ENCODE measurements around the gene CCR9.
"Not testable (repeated sequence)": the region's sequence is repeated elsewhere in the genome, so short reads cannot be mapped to it uniquely, and the experiment has no call there.

CCR9 gene, protein sequence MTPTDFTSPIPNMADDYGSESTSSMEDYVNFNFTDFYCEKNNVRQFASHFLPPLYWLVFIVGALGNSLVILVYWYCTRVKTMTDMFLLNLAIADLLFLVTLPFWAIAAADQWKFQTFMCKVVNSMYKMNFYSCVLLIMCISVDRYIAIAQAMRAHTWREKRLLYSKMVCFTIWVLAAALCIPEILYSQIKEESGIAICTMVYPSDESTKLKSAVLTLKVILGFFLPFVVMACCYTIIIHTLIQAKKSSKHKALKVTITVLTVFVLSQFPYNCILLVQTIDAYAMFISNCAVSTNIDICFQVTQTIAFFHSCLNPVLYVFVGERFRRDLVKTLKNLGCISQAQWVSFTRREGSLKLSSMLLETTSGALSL

DNA sequence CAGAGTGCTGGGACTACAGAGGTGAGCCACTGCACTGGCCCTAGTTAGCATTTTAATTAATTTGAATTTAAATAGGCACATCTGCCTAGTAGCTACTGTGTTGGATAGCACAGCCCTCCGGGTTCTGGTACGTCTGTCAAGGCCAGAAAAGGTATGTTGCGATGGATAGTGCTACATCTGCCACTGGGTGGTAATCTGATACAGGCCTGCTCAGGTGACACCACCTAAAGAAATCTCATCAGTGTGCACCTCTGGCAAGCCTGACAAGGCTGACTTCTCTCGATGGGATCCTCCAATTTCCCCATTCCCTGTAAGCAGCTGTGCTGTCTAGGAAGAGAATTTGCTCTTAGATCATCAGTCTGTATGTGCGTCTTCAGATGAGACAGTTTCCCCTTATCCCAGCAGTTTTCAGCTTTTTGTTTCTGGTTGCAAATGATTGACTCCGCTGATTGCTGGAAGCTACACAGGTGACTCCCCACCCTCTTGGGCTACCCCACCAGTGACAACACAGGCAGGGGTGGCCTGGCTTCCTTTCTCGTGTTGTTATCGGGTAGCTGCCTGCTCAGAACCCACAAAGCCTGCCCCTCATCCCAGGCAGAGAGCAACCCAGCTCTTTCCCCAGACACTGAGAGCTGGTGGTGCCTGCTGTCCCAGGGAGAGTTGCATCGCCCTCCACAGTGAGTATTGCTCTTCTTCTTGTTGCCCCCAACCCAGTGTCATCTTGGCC lies at the start of gene CCR9:
CCR9 (plus strand) TSS at position 565 of the 727 bp plus-strand sequence. CDS start 8,391 bp downstream, outside the sequence.
- DNase-seq, result peak; percentile 26

GRCh38 chr3:45838466-45838865 lies 47.9 kb upstream of the CCR9 start:
- no peak for DNase-seq

DNA sequence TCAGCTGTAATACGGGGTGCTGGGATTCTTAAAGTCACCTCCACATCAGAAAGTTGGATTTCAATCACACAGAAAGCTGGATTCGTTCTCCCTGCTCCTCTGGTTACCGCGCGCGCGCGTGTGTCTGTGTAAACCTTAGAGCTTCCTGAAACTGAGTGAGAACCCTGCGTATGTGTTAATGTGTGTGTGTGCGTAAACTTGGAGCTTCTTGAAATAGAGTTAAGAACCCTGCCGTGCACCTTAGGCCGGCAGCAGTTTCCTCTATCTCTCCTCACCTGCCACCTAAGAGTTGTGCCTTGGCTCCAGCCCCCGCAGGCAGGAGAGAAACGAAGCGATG lies 45.0 kb upstream of the CCR9 start:
- peak; percentile 40 for DNase-seq

DNA sequence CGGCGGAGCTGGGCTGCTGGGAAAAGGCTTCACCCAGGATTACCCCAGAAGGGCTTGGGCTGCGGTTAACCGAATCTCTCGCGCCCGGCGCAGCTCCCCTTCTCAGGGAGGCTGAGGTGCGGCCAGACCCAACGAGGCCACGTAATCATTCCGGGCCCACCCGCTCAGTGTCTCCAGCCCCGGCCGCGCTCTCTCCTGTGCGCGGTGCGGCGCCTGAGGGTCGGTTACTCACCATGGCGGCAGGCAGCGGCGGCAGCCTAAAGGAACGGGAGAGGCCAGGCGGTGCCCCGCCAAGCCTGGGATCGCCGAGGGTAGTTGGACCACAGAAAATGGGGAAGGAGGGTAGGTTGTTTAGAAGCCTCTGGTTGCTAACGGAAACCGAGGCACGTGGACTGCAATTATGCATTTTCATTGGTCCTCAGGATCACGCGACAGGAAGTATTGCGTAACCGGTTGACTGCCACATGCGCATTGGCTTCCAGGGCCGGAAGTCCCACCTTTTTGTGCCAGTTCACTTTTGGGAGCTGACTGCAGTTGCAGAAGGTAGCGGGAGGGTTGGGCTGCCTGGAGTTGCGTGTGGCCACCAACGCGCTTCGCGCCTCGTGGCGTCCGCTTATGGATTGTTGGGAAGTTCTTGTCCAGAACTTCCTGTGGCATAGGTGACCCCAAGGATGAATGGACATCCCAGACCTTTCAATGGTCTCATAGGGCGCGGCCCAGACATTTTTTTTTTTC lies 44.4 kb upstream of the CCR9 start, which contains the start of gene LZTFL1:
LZTFL1 (minus strand) TSS at position 363 of the 735 bp plus-strand sequence; CDS start at position 235, 128 bp downstream.
- peak; percentile 90 for DNase-seq

DNA sequence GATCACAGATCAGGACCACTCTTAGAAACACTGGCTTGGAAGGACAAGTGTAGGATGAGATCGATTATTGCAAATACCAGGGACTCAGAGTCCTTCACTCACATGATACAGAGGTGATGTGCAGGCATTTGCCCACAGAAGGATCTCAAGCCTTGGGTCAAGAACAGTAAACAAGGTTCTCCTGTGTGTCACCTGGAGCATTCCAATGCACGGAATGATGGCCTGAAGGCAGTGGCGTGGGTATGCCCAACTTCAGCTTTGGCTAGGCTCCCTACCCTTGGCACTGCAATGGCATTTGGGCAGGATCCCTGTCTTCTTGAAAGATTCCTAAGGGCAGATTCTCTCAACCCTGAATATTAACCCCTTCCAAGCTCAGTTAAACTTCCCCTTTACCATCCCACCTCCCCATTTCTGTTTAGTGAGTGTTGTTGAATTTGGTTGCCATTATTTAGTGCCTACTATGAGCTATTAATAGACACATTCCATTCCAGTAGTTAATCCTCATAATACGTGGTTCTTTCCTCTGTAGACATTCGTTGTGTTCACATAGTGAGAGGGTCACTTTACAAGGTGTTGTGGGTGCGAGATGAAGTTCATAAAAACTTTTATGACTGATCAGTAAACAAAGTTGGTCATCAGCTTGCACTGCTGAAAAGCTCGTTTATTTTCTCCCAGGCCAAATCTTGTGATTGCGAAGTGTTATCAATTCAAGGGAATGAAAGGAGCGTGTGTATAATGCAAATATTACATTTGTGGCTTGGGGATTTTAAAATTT lies 43.3 kb upstream of the CCR9 start:
- no peak for DNase-seq

- DNase-seq, result no peak
These were observed 41.7 kb upstream of the CCR9 start for GRCh38 chr3:45844616-45845015.

- DNase-seq, result no peak
These were observed 38.0 kb upstream of the CCR9 start for GRCh38 chr3:45848392-45848791.

- DNase-seq, result no peak
These were observed 33.5 kb upstream of the CCR9 start for GRCh38 chr3:45852828-45853227.

- not testable (repeated sequence) for DNase-seq
These were observed 30.0 kb upstream of the CCR9 start for GRCh38 chr3:45856323-45856722.

- DNase-seq, result not testable (repeated sequence)
These were observed 29.3 kb upstream of the CCR9 start for GRCh38 chr3:45857024-45857423.

GRCh38 chr3:45858809-45859543 lies 27.4 kb upstream of the CCR9 start:
- no peak for DNase-seq

GRCh38 chr3:45860481-45860880 lies 25.9 kb upstream of the CCR9 start:
- no peak for DNase-seq

DNA sequence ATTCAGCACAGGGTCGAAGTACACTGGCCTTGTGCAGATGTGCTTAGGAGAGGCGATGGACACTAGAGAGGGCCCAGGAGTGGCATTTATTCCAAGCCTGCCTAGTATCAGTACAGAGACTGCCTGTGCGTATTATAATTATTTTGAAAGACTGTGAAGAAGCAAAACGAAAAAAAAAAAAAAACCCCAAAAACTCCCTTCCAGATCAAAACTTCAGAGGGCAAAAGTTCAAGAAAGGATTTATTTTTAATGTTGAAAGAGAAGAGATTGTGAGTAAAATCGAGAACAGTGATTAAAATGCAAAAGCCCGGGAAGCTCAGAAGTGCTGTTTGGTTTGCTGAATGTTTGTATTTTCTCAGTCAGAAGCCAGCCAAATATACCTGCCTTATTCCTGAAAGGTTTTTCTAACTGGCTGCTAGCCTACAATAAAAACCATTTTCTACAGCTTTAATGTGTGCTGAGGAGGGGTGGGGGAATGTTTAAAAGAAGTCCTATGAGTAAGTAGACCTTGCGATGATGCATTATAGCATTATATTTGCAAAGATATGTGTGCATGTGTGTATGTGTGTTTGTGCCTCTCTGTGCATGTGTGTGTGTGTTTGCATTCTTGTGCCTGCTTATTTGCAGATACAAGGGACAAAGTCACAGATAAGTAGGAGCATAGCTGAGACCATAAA lies 25.2 kb upstream of the CCR9 start:
- DNase-seq, result no peak

DNA sequence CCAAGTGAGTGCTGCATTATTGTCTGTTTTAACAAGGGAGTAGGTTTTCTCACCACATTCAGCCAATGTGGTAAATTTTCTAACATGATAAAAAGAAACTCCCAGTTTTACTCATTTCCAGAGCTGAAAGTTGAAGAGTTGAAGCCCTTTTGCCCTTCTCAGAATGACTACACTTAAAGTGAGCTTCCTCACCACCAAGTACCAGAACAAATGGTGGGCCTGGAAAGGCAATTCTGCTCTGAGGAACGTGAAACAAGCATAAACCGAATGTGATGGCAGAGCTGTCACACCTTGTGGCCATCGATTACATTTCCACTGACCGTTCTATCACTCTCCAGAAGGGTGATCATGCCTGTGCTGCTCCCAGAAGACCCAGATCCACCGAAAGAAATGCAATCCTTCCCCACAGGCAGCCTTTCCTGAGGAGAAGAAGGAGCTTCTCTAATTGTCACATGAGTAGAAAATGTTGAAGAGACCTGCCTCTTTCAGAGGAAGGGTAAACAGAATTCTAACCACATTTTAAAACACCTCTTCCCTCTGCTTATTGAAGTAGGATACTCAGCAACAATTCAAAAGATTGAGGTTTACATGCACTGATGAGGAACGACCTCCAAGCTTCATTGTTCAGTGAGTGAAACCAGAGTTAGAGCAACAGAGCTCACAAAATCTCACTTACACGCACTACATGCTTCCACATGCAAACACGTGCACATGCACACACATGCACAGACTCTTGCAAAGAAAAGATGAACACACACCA lies 21.4 kb upstream of the CCR9 start:
- no peak for DNase-seq

DNA sequence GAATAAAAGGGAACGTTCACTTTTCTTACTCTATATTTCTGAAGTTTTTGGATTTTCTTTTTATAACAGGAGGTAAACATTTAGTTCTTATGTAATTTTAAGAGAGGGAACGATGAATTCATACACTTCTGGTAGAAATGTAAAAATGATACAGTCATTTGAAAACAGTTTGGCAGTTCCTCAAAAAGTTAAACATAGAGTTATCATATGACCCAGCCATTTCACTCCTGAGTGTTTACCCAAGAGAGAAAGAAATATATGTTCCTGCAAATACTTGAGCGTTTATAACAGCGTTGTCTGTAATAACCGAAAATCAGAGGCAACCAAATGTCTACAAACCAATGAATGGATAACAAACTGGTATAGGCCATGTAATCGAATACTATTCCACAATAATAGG lies 20.8 kb upstream of the CCR9 start:
- no peak for DNase-seq

DNA sequence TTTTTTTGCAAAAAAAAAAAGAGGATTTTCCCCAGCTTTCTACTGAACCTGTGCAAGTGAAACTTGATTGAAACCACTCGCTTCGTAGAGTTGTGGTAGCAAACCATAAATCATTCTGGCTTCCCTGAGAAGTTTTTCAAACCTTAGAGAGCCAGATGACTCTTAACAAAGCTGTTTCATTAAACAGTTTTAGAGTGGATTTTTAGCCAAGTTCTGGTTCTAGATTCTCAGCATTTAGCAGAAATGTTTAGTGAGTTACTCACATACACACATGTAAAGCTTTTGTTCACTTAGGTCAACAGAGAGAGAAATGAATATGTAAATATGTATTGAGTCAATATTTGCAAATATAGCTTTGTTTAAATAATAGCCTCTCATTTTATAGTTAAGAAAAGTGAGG lies 18.1 kb upstream of the CCR9 start:
- DNase-seq, result no peak

DNA sequence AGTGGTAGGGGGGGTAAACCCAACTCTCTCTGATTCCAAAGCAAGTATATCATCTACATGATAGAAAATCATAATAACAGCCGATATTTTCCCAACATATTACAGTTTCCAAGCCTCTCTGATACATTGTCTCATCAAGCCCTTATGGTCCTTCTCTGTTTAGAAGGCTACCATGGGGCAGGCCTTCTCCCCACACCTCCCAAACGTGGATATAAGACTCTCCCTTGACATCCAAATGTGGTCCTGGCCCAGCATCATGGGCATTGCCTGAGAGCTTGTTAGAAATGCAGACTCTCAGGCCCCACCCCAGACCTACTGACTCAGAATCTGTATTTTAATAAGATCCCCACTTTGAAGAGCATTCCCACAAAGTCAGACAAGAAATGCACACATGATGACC lies 17.7 kb upstream of the CCR9 start:
- no peak for DNase-seq

DNA sequence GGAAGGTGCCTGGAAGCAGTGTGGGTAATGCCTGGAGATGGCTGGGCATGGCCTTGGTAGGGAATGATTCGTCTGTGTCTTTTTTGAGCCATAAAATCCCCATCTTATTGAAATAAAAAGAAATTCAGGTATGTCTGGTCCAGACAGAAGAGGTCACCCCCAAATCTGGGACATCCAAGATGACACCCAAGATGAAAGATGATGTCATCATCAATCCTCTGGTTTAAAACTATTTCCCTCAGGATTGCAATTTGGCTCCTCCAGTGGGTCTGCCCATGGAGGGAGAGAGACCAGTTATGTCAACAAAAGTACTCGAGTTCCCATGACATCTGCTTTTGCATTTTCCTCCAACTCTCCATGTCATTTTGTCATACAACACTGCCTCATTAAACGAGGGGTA lies 16.7 kb upstream of the CCR9 start:
- no peak for DNase-seq

DNA sequence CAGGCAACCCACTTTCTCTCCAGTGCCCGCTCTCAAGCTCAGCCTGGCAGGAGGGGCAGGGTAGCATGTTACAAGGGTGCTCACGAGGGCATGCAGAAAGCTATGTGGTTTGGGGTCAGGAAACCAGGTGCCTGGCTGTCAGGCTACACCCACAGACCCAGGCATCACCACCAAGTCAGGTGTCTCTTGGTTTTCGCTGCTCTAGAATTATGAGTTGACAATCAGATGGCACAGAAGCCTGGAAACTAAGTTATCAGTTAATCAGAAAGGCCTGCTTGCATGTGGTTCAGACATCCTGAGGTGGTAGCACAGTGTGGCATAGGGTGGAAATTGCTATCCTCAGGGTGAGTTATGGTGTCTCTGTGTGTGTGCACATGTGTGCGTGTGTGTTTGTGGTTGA lies 16.2 kb upstream of the CCR9 start:
- peak; percentile 75 for DNase-seq

DNA sequence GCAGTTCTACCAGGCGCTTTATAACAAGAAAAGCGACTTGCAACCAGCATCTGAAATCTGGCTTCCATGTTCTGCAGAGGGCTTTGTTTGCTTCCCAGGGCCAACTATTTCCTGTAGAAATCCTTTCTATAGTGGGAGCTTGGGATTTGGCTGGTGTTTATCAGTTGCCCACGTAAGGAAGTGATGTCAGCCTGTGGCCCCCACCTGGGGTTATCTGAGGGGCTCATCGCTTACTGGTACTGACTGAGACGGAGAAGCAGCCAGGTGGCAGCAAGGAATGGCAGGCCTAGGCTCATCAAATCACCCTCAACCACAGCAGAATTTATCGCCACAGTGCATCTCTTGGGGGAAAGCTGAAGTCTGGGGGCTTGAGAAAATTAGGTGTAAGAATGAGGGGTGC lies 14.6 kb upstream of the CCR9 start:
- no peak for DNase-seq

- no peak for DNase-seq
These were observed 13.8 kb upstream of the CCR9 start for GRCh38 chr3:45872569-45872968.

All from CD4-positive, alpha-beta T cell treated with Interleukin-17A for 4 hours (primary cell).